Kidney (tissue), 14 donors: ENCODE measurements around the gene SLC27A1. TPM values are rescaled to one million over a fixed set of nuclear protein-coding genes. Genes with fewer than 3 reads are reported as not detected.

Source experiments
- DNase-seq, 5 donors: peaks; one replicate each; pipeline ENCODE4 v3.0.0-alpha.2; 2013 to 2020
- FAIRE-seq: peaks from 2 replicates; lab custom pipeline; 2012; peaks lifted over from hg19 to GRCh38; lab: Jason Lieb, UNC
- H3K27ac ChIP-seq, 2 donors: one replicate each; pipeline ENCODE4 v1.7.0; 2013; ENCODE audit warnings: low read depth in 2 of 2, low read length in 2 of 2, inconsistent platforms in 1 of 2
- H3K27me3 ChIP-seq: one replicate; pipeline ENCODE4 v1.7.1; 2013; ENCODE audit warnings: low read length, inconsistent platforms; ENCODE audit not compliant: control insufficient read depth, insufficient read depth
- H3K36me3 ChIP-seq, 3 donors: one replicate each; pipeline versions ENCODE4 v1.7.0 to v1.7.1; 2013; ENCODE audit warnings: low read length in 3 of 3, control low read depth in 1 of 3, inconsistent platforms in 1 of 3; ENCODE audit not compliant: insufficient read depth in 3 of 3, control insufficient read depth in 2 of 3
- H3K4me1 ChIP-seq, 3 donors: one replicate each; pipeline versions ENCODE4 v1.7.0 to v1.7.1; 2013; ENCODE audit warnings: low read length in 3 of 3, inconsistent platforms in 1 of 3, low read depth in 1 of 3; ENCODE audit not compliant: control insufficient read depth in 2 of 3, insufficient read depth in 2 of 3
- H3K4me3 ChIP-seq, 3 donors: one replicate each; pipeline versions ENCODE4 v1.7.0 to v1.8.1; 2013; ENCODE audit warnings: low read length in 3 of 3, control low read depth in 1 of 3, inconsistent platforms in 1 of 3
- H3K9ac ChIP-seq, 3 donors: one replicate each; pipeline versions ENCODE4 v1.7.0 to v1.7.1; 2013; ENCODE audit warnings: low read length in 3 of 3, control low read depth in 1 of 3, inconsistent platforms in 1 of 3
- H3K9me3 ChIP-seq, 3 donors: one replicate each; pipeline versions ENCODE4 v1.7.0 to v1.7.1; 2013; ENCODE audit warnings: low read length in 3 of 3, control low read depth in 1 of 3, inconsistent platforms in 1 of 3; ENCODE audit not compliant: control insufficient read depth in 2 of 3, insufficient read depth in 1 of 3
- CTCF ChIP-seq: IDR thresholded peaks from 3 replicates; pipeline ENCODE4 v1.5.1; 2012; ENCODE audit warnings: mild to moderate bottlenecking, moderate library complexity, borderline replicate concordance; ENCODE audit not compliant: insufficient read depth; ENCODE audit errors: extremely low read depth
- intact Hi-C: fragments of 100-400 bp; cut with DNase I; formaldehyde crosslinking; loops from one replicate; pipeline ENCODE4 v1.11.1; 2022
- polyA plus RNA-seq: library from polyadenylated mRNA; stranded (reverse); fragments of 350-450 nt; fragmentation: Illumina TruSeq; extraction: RNeasy Lipid Tissue Mini Kit (QIAGEN cat#74804); gene quantifications from one replicate; pipeline ENCODE4 v1.2.3, GENCODE V29; 2014; ENCODE audit warnings: low read depth, low replicate concordance; ENCODE audit not compliant: insufficient read depth
- total RNA-seq: library from RNA; stranded (reverse); fragmentation: NEBNext Ultra II Directional; extraction: Animal tissue kit (Norgen Biotek cat#: 25700); gene quantifications from one replicate; pipeline ENCODE4 v1.2.1, GENCODE V29; 2021
- donor health status: control.
- donor health status: control.
- donor health status: control.
- donor health status: control.
- donor health status: control.
- donor health status: DM: yes; HTN: yes; CAD: no.
- donor health status: Normal renal cell carcinoma (clear cell type).

The SLC27A1 gene
- total and polyA plus RNA-seq, 2 donors from 2014 or later = 16.9 to 21.9 TPM

DNA sequence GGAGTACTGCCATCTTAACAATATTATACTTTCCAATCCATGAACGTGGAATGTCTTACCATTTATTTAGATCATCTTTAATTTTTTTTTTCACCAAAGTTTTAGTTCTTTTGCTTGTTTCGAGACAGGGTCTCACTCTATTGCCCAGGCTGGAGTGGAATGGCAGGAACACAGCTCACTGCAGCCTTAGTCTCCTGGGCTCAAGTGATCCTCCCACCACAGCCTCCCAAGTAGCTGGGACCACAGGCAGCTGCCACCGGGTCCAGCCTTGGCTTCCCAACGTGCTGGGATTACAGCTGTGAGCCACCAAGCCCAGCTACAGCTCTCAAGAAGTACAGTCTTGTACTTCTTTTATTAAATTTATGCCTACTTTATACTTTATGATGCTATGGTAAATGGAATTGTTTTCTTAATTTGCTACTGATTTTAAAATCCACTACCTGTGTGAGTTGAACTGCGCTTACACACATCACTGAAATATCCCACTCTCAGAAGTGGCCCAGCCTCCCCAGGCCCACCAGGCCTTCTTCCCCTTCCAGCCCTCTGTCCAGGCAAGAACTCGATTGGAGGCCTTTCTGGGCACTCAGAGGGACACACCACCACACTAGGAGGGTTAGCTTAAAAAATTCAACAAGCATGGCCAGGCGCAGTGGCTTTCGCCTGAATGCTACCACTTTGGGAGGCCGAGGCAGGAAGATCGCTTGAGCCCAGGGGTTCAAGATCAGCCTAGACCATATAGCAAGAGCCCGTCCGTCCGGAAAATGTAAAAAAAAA, 40.1 kb downstream of the SLC27A1 start:
- Histone ChIP-seq H3K4me3 (peak overlapping the region; percentile 71 to 81 (median 79)), H3K27ac (no peak overlapping the region), H3K9me3 (no peaks in the 10 kb centered on the region), H3K9ac (peak overlapping the region; percentile 16 to 94 (median 58)), H3K27me3 (no peaks in the 10 kb centered on the region), H3K4me1 (peaks cover 0 to 12% (median 0%) of the 10 kb centered on the region in 3 donors), H3K36me3 (no peaks in the 10 kb centered on the region)
- FAIRE-seq (no peak), DNase-seq (peak in 1 of 5 donors; percentile 49)
- intact Hi-C loops = no loop called here
- TF ChIP-seq CTCF = no peak

GRCh38 chr19:17511724-17512573, 41.6 kb downstream of the SLC27A1 start:
- no peak for FAIRE-seq
- Histone ChIP-seq H3K4me1 (peaks cover 0 to 12% (median 0%) of the 10 kb centered on the region in 3 donors), H3K27me3 (no peaks in the 10 kb centered on the region), H3K4me3 (peak overlapping the region; percentile 71 to 81 (median 79)), H3K27ac (peak overlapping the region; percentile 99), H3K9ac (peak overlapping the region; percentile 65 to 94 (median 72)), H3K9me3 (no peaks in the 10 kb centered on the region), H3K36me3 (no peaks in the 10 kb centered on the region)
- DNase-seq = peak; percentile 86 to 97 (median 92)
- intact Hi-C loops = no loop called here
- no peak for TF ChIP-seq CTCF

DNA sequence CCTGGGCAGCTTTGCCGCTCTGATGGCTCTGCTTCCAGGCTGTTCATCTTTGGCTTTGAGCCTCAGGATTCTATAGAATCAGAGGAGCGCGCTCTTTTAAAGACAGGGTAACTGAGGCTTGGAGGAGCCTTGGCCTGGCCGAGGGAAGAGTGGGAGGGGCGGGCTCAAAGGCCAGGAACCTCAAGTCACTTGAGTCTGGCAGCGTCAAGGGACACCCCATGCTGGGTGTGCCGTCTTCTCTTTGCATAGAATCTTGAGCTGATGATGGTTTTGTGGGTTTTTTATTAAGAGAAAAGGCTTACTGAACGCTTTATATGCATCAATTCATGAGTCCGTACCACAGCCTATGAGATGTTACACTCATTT, 42.2 kb downstream of the SLC27A1 start:
- Histone ChIP-seq H3K27ac (peak overlapping the region in 1 of 2 donors; percentile 99), H3K27me3 (no peaks in the 10 kb centered on the region), H3K4me1 (peaks cover 0 to 12% (median 0%) of the 10 kb centered on the region in 3 donors), H3K9ac (peak overlapping the region; percentile 51 to 76 (median 65)), H3K9me3 (peaks cover 0 to 3% (median 0%) of the 10 kb centered on the region in 3 donors), H3K36me3 (peaks cover 0 to 4% (median 2%) of the 10 kb centered on the region in 3 donors), H3K4me3 (peak overlapping the region; percentile 71 to 81 (median 79))
- FAIRE-seq = no peak
- DNase-seq = no peak
- intact Hi-C loops = no loop called here
- TF ChIP-seq CTCF = no peak
